Measurements from ENCODE around the gene PRR9.
A peak's percentile ranks its signal among the peaks of the same experiment; 100 is the strongest.
"Not testable (repeated sequence)": the region's sequence is repeated elsewhere in the genome, so short reads cannot be mapped to it uniquely, and the experiment has no call there.

Gene PRR9, protein sequence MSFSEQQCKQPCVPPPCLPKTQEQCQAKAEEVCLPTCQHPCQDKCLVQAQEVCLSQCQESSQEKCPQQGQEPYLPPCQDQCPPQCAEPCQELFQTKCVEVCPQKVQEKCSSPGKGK

GRCh38 chr1:153217212-153217611 lies at the start of gene PRR9:
Gene PRR9 (plus strand): TSS chr1:153217584. CDS start chr1:153218145, 561 bp downstream.
- no peak for DNase-seq

GRCh38 chr1:153168686-153169085 lies 48.7 kb upstream of the PRR9 start:
- DNase-seq: no peak

GRCh38 chr1:153174624-153175023 lies 42.8 kb upstream of the PRR9 start:
- DNase-seq: no peak

GRCh38 chr1:153178922-153179321 lies 38.5 kb upstream of the PRR9 start:
- no peak for DNase-seq

- no peak for DNase-seq
Observed at GRCh38 chr1:153180556-153180955, 36.8 kb upstream of the PRR9 start.

GRCh38 chr1:153188301-153188700 lies 29.1 kb upstream of the PRR9 start:
- DNase-seq: not testable (repeated sequence)

DNA sequence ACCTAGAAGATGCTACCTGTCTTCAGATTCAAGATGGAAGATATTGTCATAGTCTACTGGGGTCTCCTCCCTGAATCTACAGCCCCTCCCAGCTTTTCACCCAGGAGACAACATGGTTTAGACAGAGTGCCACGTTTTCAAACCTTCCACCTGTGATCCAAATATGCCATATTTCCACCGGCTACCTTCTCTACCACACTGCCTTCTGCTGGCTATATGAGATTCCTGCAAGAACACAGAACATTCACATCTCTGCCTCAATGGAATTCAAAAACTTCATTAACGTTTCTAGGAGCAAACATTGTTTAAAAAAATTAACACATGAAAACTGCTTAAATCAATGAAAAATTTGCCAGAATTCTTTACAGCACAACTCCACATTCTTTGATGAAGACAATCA lies 27.0 kb upstream of the PRR9 start:
- DNase-seq: no peak

GRCh38 chr1:153192697-153193096 lies 24.7 kb upstream of the PRR9 start:
- DNase-seq: no peak

DNA sequence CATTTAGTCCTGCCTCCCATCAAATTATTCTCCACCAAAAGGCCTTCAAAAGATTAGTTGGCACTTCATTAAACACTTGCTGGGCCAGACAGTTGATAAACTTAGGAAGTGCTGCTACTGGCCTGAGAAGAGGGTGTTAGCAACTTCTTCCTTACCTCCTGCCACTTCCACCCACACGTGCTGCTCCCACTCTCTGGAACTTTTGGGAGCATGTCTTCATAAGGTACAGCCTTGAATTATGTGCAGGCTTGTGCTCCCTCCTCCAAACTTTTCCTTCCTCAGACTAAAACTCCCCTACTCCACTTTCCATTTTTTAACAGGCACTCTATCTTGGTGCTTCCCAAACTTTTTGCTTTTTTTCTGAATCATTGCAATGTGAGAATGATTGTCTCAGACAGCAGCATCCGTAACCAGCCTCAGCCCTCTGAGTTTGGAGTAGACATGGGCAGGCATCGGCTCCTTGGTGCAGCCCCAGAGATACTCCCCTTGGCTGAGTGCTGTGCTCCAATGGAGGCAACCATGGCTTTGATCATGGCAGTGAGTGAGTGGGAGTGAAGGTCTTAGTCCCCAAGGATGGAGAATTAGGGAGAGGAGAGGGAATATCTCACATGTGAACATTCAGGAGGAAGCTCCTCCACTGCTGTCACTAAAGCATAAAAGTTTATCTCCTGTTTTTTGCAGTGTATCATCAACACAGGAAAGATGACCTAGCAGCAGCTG lies 22.9 kb upstream of the PRR9 start:
- no peak for DNase-seq

DNA sequence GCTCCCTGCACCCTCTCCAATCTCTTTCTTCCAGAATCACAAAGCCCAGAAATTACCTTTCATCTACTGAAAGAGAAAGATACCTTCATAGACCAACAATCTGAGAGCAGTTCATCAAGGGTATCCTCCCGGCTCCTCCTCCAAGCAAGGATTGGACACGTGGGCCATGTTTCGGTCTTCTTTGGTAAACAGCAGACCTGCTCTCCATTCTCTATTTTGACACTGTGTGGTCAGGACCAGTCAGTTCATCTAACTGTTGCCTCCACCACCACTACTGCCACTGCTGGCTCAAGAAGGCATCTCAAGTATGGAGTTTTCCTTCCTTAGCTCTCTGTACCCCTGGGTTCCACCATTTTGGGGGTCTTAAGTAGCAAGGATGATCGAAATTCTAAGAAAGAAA lies 22.2 kb upstream of the PRR9 start:
- no peak for DNase-seq

GRCh38 chr1:153202006-153202405 lies 15.4 kb upstream of the PRR9 start:
- DNase-seq: no peak

DNA sequence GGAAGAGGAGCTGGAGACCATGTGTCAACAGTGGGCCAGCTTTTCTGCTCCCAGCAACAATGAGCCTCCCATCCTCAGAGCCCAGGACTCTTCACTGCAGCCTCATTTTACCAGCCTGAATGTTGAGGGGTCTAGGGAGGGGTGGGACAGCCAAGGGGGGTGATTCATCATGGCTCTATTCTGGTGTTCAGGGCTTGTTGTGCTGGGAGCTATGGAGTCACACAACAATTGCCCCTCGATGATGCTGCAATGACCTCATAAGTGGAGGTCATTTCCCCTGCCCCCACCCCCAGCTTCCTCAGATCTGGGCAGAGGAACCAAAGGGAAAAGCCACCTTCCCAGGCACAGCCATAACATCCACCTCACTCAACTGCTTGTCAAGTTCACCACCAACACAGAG lies 14.3 kb upstream of the PRR9 start, which contains the start of gene LELP1:
TSS of gene LELP1 (plus strand) at position 301 of the 400 bp plus-strand sequence. CDS start 1,278 bp downstream, outside the sequence.
- DNase-seq: no peak

GRCh38 chr1:153206631-153207030 lies 10.8 kb upstream of the PRR9 start:
- no peak for DNase-seq

DNA sequence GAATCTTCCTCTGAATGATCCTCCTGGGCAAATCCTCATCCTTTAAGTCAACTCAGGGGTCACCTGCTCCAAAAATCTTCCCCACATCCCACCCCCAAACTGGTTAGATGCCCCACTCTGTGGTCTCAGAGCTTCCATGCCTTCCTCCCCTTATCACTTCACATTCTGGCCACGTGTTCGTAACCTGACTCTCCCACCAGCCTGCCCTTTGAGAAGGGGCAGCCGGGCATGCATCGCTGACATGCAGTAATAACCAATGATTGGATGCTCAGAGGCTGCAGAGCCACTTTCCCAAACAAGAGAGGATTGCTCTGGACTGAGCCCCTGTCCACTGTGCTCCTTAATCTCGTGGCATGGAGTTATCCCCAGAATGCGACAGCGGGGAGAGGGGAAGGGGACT lies 7.2 kb upstream of the PRR9 start:
- DNase-seq: no peak

DNA sequence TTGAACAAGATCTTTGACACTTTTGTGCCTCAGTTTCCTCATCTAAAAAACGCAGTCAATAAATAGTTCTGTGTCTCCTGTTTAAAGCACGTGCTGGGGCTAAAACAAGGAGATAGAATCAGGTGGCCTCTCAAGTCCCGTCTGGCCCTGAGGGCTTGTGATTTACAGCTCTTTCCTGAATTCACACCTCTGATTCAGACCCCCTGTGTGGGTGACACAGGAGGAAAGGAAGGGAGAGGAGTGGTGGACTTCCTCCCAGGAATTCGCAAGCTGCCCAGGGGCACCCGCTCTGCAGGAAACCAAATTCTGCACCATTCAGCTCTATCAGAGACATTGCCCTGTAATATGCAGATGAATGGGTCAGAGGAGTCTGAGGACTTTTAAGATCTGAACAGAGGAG lies 5.2 kb upstream of the PRR9 start:
- DNase-seq: no peak

DNA sequence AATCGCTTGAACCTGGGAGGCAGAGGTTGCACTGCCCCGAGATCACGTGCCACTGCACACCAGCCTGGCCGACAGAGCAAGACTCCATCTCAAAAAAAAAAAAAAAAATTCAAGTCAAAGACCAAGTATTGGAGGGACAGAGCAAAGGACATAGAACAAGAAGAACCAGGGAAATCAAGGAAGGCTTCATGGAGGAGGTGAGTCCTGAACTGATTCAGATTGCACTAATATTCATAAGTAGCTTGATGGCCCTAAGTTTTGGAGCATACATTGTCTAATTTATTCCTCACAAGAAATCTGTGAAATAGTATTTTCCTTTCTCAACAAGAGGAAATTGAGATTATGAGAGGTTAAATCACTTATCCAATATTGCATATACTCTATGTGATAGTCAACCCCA lies 3.9 kb upstream of the PRR9 start:
- DNase-seq: no peak

GRCh38 chr1:153217744-153218416 lies 496 bp downstream of the PRR9 start:
- DNase-seq: no peak

DNA sequence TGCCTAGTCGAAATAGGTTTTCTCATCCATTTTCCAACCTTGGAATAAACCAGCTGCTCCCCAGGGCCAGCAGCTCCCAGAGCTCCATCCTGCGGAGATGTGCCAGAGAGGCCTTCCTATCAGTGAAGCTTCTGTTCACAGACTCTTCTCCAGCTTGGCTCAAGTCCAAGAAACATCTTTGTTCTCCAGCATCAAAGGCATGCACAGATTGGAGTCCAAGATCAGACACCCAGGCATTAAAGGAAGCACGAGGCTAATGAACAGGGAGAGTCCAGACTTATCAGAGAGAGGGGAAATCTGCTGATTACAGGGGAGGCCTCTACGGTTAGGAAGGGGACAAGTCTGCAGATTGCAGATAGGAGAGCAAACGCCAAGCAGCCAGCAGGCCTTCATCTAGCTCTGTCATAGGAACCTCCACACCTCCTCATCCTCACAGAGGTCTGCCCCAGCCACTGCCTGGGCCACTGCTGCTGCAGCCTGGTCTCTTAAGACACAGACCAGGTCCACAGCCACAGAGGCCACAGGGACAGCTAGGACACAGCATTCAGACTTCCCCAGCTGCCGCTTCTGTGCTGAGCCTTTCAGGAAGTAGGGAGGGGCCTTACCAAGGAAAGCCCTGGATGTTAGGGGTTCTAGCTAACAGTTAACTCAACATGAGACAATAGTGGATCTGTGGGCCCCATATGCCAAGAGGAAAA lies 3.4 kb downstream of the PRR9 start:
- DNase-seq: no peak

DNA sequence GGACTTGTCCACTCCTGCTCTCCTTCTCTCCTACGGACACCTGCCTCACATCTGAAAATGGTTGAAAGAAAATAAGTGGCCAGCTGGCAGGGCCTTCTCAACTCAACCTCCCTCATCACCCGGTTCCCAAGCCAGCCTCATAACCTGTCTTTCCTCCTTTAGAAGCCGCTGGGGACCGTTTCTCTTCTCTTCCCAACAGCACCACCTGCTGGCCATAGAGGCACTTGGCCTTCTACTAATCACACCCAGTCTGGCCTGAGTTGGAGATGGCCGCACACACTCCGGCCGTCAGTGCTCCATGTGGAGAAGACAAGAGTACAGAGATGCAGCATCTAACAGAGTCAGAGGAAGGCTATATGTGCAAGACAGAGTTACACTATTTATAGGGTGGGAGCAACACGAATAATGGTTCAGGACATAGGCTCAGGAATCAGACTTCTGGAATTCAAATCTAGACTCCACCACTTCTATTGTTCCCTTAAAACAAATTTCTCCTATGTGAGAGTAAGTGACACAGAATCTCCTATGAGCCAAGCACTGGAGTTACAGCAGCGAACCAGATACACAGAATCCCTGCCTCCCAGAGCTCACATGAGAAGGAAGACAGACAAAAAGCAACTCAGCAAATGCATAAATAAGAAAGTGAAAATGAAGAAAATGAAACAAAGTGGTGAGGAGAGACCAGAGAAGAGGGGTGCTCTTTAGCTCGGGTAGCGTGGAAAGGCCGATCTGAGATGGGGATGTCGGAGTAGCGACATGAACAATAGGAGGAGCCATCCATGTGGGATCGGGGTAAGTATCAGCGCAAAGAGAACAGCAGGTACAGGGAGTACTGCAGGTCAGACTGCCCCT lies 5.9 kb downstream of the PRR9 start:
- peak; percentile 6 for DNase-seq

DNA sequence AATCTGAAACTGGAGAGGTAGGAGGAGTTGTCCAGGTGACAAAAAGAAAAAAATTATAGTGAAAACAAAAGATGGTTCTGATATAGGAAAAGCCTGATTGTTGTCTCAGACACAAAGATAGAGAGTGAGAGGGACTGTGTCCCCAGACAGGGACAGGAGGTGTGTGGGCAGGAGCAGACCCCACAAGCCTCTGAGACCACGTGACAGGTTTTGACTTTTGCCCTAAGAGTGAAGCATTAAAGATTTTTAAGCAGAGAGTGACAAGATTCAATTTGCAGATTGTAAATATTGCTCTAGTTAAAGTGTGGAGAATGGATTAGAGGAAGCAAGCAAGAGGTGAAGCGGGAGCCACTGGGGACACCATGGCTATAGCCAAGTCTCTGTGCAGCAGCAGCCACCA lies 10.4 kb downstream of the PRR9 start:
- DNase-seq: no peak

DNA sequence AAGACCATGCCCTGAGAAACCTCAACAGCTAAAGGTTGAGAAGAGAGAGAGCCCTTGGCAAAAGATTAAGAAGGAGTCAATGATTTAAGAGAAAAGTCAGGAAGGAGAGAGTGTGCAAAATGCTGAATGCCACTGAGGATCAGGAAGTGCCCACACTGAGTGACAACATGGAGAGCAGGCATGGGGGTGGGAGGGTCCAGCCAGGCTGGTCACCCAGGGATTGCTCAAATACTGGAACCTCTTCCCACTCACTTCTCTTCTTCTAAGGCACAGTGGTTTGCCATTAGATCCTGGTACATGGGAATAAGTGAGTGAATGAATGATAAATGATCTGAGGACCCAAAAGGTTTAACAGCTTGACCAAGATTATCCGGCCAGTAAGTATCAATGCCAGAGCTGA lies 11.1 kb downstream of the PRR9 start:
- no peak for DNase-seq

DNA sequence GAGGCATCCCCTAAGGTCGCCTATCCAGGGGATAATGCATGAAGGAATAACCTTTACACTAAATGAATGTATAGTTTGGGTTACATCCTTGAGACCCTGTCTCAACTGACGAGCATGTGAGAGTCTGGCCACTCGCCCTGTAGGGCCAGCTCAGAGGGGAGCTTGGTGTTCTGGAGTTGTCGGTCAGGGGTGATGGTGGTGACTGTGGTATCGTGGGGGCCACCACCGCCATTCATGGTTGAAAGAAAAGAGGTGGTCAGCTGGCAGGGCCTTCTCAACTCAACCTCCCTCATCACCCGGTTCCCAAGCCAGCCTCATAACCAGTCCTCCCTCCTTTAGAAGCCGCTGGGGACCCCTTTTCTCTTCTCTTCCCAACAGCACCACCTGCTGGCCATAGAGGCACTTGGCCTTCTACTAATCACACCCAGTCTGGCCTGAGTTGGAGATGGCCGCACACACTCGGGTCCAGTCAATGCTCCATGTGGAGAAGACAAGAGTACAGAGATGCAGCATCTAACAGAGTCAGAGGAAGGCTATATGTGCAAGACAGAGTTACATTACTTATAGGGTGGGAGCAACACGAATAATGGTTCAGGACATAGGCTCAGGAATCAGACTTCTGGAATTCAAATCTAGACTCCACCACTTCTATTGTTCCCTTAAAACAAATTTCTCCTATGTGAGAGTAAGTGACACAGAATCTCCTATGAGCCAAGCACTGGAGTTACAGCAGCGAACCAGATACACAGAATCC lies 11.9 kb downstream of the PRR9 start:
- DNase-seq: not testable (repeated sequence)

All from GOT3 (cell line).